ENCODE data around the gene TMPRSS9.

DNA sequence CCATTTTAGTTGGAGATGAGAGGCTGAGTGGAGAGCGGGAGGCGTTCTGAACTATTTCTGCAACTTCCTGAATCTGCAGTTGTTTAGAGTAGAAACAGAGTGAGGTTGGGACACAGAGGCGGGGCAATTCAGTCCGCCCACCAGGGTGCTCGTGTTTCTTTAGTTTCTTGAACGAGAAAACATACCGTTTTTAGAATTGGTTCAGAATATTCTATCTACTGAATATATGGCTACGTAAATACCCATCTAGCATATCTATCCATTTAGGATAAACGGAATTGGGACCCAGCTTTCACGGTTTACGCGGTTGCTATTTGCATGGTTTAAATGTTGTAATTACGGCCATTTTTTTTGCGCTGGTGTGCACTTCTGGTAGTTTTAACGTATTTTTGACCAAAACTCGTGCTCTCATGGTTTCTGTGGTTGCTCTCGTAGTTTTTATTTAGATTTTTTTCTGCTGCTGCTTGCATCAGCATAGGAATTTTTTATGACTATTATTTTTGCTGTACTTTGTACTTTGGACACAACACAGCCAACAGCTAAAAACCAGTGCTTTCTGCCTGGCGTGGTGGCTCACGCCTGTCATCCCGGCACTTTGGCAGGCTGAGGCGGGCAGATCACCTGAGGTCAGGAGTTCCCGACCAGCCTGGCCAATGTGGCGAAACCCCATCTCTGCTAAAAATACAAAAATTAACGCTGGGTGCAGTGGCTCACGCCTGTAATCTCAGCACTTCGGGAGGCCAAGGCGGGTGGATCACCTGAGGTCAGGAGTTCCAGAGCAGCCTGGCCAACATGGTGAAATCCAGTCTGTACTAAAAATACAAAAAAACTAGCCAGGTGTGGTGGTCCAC, 34.6 kb downstream of the TMPRSS9 start:
- TF ChIP-seq CTCF (conservative IDR thresholded peaks at IDR 0.05; ENCODE audit: low read length) (no peak), EZH2phosphoT487 (IDR thresholded peaks at IDR 0.05; ENCODE audit: borderline replicate concordance) (no peak)
